ENCODE results near the gene DIPK1C. TPM values are rescaled to one million over a fixed set of nuclear protein-coding genes. Genes with fewer than 3 reads are reported as not detected.

DIPK1C gene
- total RNA-seq, 1 donor from 2014 or later, result not detected

DNA sequence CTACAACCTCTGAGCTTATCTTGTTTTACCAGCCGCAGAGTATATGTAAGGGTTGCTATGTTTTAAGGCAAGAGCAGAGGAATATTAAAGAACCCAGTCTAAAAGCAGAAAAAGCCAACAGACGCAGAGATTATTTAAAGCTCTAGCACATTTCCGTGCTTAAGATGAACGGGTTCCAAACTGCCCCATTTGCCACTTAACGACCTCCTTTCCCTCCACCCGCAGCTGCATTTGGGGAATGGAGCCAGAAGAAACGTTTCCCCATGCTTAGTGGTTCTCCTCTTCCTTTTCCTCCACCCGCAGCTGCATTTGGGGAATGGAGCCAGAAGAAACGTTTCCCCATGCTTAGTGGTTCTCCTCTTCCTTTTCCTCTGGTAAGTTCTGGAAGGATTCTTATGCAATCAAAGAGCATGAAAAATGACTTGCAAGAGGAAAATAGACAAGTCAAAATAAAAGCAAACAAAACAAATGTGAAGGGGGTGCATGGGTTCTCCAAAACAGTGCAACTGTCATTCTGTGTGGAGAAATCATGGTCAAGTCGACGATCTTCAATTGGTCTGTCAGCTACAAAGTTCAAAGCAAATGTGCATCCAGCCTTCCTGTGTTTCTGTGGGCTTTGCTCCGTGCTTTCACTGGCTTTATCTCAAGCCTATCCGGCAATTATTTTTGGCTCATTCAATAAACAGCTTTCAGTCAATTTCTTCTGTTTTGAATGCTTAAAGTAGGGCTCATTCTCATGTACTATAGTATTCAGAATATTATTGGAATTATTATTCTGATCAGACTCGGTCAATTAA is 57.8 kb downstream of the DIPK1C start:
- Mint-ChIP-seq H3K27me3 (ENCODE audit: insufficient read depth) (peaks cover 18% of the 10 kb centered on the region), H3K4me1 (ENCODE audit: low read depth) (peaks cover 5% of the 10 kb centered on the region), H3K27ac (no peak overlapping the region), H3K4me3 (no peak overlapping the region), H3K9me3 (no peaks in the 10 kb centered on the region), H3K36me3 (ENCODE audit: low read depth) (no peaks in the 10 kb centered on the region)
- intact Hi-C loops (cut with micrococcal nuclease), result no loop called here
- DNase-seq (ENCODE audit: low spot score), result no peak

DNA sequence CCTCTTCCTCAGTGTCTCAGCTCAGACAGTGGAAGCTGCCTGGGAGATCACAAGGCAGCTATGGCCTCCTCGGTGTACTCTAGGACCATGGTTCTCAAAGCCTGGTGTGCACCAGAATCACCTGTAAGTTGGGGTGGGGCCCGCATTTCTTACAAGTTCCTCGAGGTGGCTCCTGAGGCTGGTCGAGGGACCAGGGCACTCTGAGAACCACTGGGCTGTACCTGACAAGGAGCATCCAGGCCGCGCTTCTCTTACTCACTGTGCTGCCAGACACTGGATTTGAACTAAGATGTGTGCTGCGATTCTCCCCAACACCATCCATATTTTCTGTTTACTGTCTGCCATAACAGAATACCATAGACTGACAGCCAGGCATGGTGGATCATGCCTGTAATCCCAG is 59.5 kb downstream of the DIPK1C start:
- intact Hi-C loops (cut with micrococcal nuclease), result no loop called here
- no peak overlapping the region for H3K4me3 Mint-ChIP-seq
- no peak overlapping the region for H3K27ac Mint-ChIP-seq
- peaks cover 5% of the 10 kb centered on the region for H3K4me1 Mint-ChIP-seq (ENCODE audit: low read depth)
- no peaks in the 10 kb centered on the region for H3K9me3 Mint-ChIP-seq
- DNase-seq (ENCODE audit: low spot score), result no peak
- H3K36me3 Mint-ChIP-seq (ENCODE audit: low read depth), result no peaks in the 10 kb centered on the region
- peaks cover 16% of the 10 kb centered on the region for H3K27me3 Mint-ChIP-seq (ENCODE audit: insufficient read depth)

DNA sequence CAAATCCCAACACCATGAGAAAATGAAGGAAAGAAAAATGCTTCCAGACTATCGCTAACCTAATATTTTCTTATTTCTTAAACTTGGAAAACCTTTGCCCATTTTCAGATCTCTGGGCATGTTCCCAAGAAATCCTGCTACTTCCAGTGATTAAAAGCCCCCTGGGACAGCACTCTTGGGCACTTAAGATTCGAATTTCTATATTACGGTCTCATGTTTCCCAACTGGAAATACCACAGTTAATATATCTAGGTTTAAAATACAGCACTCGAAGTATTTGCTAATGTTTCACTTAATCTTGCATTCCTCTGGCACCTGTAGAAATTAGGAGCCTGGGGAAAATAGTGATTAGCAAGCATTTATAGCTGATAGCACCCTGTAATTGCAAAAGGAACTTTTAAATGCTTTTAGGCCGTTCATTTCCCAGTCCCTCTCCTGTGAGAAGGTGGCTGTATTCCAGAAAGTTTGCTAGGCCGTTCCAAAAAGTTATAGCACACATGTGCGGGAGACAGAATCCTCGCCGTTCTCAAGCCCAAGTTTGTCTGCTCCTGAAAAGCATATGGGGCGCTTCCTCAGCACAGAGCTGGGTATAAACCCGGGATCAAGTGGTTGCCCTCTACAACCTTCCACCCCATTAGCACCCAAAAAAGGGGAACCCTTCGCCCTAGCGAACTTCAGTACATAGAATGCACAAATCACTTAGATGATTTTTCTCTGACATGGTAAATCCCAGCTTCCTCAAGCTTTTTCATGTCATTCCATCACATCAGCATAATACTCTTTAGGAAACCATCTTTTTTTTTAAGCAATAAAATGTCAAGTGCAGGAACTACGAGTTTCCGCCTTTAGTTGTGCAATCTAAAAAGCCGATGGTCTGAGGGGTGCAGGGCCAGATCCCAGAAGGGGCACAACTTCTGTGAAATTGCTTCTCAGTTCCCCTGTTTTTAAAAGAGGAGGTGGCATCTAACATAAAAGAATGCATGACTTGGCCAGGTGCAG is 60.6 kb downstream of the DIPK1C start:
- Mint-ChIP-seq H3K4me1 (ENCODE audit: low read depth) (peaks cover 5% of the 10 kb centered on the region), H3K27me3 (ENCODE audit: insufficient read depth) (peaks cover 21% of the 10 kb centered on the region), H3K27ac (no peak overlapping the region), H3K4me3 (no peak overlapping the region), H3K9me3 (no peaks in the 10 kb centered on the region), H3K36me3 (ENCODE audit: low read depth) (no peaks in the 10 kb centered on the region)
- DNase-seq (ENCODE audit: low spot score), result no peak
- intact Hi-C loops (cut with micrococcal nuclease), result no loop called here

DNA sequence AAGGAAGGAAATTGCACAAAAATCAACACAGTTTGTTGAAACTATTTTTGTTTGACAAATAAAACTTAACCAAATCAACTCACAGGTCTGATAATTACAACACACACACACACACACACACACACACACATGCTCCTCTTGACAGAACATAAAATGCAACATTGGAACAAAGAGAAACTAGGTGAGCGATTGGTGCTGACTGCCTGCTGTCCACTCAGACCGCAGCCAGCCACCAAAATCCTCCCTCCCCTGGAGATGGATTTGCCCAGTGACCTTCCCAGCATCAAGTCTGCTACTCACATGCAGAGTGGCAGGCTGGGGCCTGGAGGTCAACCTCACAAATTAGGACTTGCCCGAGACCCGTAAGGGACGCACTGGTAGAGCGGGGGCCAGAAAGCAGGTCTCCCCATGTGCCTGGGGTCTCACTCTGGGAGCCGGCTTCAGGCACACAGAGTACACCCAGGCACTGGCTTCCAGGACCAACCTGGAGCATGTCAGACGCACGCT is 61.4 kb downstream of the DIPK1C start:
- intact Hi-C loops (cut with micrococcal nuclease), result no loop called here
- DNase-seq (ENCODE audit: low spot score), result no peak
- no peaks in the 10 kb centered on the region for H3K36me3 Mint-ChIP-seq (ENCODE audit: low read depth)
- peaks cover 12% of the 10 kb centered on the region for H3K4me1 Mint-ChIP-seq (ENCODE audit: low read depth)
- H3K27ac Mint-ChIP-seq, result no peak overlapping the region
- peaks cover 25% of the 10 kb centered on the region for H3K27me3 Mint-ChIP-seq (ENCODE audit: insufficient read depth)
- no peak overlapping the region for H3K4me3 Mint-ChIP-seq
- H3K9me3 Mint-ChIP-seq, result no peaks in the 10 kb centered on the region

DNA sequence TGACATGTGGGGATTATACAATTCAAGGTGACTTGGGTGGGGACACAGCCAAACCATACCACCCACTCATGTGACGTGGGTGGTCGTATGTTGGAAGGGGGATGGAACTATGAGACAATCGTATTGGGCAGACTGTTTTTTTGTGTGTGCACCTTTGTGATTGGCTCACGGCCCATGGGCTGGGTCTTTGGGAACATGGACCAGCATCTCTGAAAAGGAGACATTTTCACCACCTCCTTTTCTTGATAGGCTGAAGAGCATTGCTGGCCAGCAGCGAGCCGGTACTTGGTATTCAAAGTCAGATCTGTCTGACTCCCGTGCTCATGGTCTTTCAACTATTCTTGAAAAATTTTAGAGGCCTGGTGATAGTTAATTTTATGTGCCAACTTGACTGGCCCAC is 62.1 kb downstream of the DIPK1C start:
- DNase-seq (ENCODE audit: low spot score), result no peak
- H3K9me3 Mint-ChIP-seq, result no peaks in the 10 kb centered on the region
- H3K27ac Mint-ChIP-seq, result no peak overlapping the region
- H3K27me3 Mint-ChIP-seq (ENCODE audit: insufficient read depth), result peaks cover 25% of the 10 kb centered on the region
- H3K4me1 Mint-ChIP-seq (ENCODE audit: low read depth), result peaks cover 13% of the 10 kb centered on the region
- no peaks in the 10 kb centered on the region for H3K36me3 Mint-ChIP-seq (ENCODE audit: low read depth)
- intact Hi-C loops (cut with micrococcal nuclease), result no loop called here
- H3K4me3 Mint-ChIP-seq, result no peak overlapping the region

DNA sequence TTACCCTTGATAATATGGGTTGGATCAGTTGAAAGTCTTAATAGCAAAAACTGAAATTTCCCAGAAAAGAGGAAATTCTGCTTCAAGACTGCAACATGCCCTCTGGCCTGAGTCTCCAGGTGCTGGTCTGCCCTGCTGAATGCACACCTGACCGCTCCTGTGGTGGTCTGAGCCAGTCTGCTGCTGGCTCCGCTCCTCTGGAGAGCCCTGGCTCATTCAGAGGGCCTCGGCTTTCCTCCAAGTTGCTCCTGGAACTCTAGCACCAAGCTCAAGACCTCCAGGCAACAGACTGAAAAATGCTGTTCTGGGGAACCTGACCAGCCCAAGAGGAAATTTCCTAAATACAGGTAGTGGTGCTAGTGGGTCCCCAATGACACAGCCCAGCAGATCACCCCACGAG is 64.8 kb downstream of the DIPK1C start:
- DNase-seq (ENCODE audit: low spot score), result no peak
- peaks cover 15% of the 10 kb centered on the region for H3K4me1 Mint-ChIP-seq (ENCODE audit: low read depth)
- no peaks in the 10 kb centered on the region for H3K9me3 Mint-ChIP-seq
- H3K27ac Mint-ChIP-seq, result no peak overlapping the region
- H3K36me3 Mint-ChIP-seq (ENCODE audit: low read depth), result no peaks in the 10 kb centered on the region
- H3K27me3 Mint-ChIP-seq (ENCODE audit: insufficient read depth), result peaks cover 18% of the 10 kb centered on the region
- intact Hi-C loops (cut with micrococcal nuclease), result no loop called here
- no peak overlapping the region for H3K4me3 Mint-ChIP-seq

DNA sequence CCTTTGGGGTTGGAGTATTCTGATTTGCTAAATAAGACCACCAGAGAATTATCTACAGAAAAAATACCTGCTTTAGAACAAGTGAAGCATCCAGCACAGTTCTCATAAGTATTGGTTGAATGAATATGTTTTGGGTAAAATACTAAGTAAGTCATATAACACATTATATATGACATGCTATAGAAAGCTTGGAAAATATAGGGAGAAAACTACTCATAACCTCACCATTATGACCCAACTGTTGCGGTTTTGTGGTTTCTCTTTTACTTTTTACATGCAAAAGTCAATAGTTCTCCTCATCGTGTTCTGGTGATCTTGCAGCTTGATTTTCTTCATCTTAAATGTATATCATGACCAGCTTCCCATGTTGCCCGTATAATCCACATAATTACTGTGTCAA is 66.2 kb downstream of the DIPK1C start:
- H3K27me3 Mint-ChIP-seq (ENCODE audit: insufficient read depth), result peaks cover 14% of the 10 kb centered on the region
- H3K4me3 Mint-ChIP-seq, result no peak overlapping the region
- intact Hi-C loops (cut with micrococcal nuclease), result no loop called here
- H3K4me1 Mint-ChIP-seq (ENCODE audit: low read depth), result peaks cover 15% of the 10 kb centered on the region
- no peaks in the 10 kb centered on the region for H3K9me3 Mint-ChIP-seq
- H3K27ac Mint-ChIP-seq, result no peak overlapping the region
- no peaks in the 10 kb centered on the region for H3K36me3 Mint-ChIP-seq (ENCODE audit: low read depth)
- no peak for DNase-seq (ENCODE audit: low spot score)

DNA sequence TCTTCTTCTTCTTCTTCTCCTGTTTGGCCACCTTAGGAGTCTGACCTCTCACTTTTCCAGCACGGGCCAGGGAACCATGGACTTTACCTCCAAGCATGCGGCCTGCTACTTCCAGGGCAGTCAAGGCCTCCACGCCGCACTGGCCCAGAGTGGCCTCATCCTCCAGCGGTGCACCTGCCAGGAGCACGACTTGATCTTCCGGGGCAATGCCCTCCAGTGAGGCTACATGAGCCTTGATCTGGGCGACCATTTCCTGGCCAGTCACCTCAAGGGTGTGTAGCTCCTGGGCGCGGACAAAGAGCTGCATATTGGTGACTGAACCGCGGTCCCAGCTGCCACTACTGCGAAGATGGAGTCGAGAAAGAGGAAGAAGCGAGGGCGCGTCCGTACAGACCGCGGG is 67.1 kb downstream of the DIPK1C start:
- no peak for DNase-seq (ENCODE audit: low spot score)
- H3K36me3 Mint-ChIP-seq (ENCODE audit: low read depth), result no peaks in the 10 kb centered on the region
- peaks cover 14% of the 10 kb centered on the region for H3K27me3 Mint-ChIP-seq (ENCODE audit: insufficient read depth)
- intact Hi-C loops (cut with micrococcal nuclease), result no loop called here
- peaks cover 15% of the 10 kb centered on the region for H3K4me1 Mint-ChIP-seq (ENCODE audit: low read depth)
- no peak overlapping the region for H3K4me3 Mint-ChIP-seq
- no peak overlapping the region for H3K27ac Mint-ChIP-seq
- H3K9me3 Mint-ChIP-seq, result no peaks in the 10 kb centered on the region

DNA sequence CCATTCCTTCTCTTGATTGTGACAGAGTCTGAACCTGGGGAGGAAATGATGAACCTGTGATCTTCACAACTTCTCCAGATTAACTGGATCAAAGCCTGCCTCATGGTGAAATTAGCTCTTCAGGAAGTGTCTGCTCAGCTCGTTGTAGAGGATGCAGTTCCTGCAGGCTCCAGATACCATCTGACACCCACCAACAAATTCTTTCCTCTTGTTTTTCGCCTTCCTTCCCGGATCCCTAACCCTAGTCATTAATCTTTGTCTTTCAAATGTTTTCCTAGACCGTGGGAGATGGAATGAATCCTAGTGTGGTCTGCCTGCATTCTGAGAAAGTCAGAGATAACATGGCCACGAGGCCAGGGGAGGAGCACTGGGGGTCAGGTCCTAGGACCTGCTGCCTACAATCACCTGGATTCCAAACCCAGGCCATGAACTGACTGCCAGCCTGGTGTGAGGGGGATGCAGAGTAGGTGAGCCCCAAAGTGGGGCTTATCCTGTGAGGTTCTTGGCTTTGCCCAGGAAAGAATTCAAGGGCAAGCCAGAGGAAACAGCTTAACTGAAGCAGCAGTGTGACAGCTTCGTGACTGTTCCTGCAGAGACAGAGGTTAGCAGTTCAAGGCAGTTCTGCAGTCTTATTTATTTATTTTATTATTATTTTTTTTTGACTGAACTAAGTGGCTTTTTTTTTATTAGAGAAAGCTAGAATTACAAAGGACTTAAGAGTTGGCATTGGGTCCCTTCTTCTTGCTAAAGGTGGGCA is 67.8 kb downstream of the DIPK1C start:
- intact Hi-C loops (cut with micrococcal nuclease), result no loop called here
- no peak for DNase-seq (ENCODE audit: low spot score)
- Mint-ChIP-seq H3K27me3 (ENCODE audit: insufficient read depth) (peaks cover 11% of the 10 kb centered on the region), H3K36me3 (ENCODE audit: low read depth) (no peaks in the 10 kb centered on the region), H3K4me3 (no peak overlapping the region), H3K9me3 (no peaks in the 10 kb centered on the region), H3K27ac (no peak overlapping the region), H3K4me1 (ENCODE audit: low read depth) (peaks cover 15% of the 10 kb centered on the region)

DNA sequence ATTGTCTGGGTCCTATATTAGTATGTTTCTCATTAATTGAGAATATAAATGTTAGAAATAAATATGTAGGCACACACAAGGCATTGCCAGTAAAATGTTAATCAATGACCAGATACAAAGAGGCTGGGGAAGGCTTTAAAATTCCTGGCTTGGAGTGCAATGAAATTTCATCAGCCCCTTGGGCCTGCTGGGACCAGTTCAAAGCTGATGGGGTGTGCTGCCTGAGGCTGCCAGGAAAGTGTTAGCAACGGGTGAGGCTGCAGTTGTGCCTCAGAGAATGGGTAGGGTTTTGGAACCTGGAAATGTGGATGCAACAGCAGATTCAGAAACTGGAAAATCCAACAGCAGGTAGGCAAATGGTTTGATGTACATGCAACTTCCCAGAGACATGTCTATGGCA is 68.9 kb downstream of the DIPK1C start:
- Mint-ChIP-seq H3K27ac (no peak overlapping the region), H3K27me3 (ENCODE audit: insufficient read depth) (peaks cover 10% of the 10 kb centered on the region), H3K4me1 (ENCODE audit: low read depth) (peaks cover 15% of the 10 kb centered on the region), H3K36me3 (ENCODE audit: low read depth) (no peaks in the 10 kb centered on the region), H3K9me3 (no peaks in the 10 kb centered on the region), H3K4me3 (no peak overlapping the region)
- no peak for DNase-seq (ENCODE audit: low spot score)
- intact Hi-C loops (cut with micrococcal nuclease), result no loop called here

DNA sequence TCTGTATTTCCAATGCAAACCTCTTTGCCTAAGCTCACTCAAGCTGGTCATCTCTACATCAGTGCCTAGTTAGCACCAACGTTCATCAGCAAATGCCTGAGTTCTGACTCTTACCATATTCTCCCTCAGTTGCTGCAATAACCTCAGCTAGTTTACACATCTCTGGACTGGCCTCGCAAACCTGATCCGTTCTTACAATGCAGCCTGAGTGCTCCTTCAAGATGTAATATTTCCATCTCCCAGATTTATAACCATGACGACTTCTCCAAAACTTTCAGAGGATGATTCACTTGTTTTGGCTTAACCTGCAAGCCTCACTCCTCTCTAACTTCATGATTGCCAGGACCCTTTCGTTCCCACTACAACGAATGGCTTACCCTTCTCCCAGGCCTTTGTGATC is 69.7 kb downstream of the DIPK1C start:
- intact Hi-C loops (cut with micrococcal nuclease), result no loop called here
- Mint-ChIP-seq H3K27ac (no peak overlapping the region), H3K9me3 (no peaks in the 10 kb centered on the region), H3K4me1 (ENCODE audit: low read depth) (peaks cover 15% of the 10 kb centered on the region), H3K4me3 (no peak overlapping the region), H3K27me3 (ENCODE audit: insufficient read depth) (peaks cover 10% of the 10 kb centered on the region), H3K36me3 (ENCODE audit: low read depth) (no peaks in the 10 kb centered on the region)
- no peak for DNase-seq (ENCODE audit: low spot score)
